ENCODE measurements around the gene GFRA4.

Gene GFRA4

GRCh38 chr20:3673221-3674070 lies 10.2 kb upstream of the GFRA4 start:
- DNase-seq, result no peak

DNA sequence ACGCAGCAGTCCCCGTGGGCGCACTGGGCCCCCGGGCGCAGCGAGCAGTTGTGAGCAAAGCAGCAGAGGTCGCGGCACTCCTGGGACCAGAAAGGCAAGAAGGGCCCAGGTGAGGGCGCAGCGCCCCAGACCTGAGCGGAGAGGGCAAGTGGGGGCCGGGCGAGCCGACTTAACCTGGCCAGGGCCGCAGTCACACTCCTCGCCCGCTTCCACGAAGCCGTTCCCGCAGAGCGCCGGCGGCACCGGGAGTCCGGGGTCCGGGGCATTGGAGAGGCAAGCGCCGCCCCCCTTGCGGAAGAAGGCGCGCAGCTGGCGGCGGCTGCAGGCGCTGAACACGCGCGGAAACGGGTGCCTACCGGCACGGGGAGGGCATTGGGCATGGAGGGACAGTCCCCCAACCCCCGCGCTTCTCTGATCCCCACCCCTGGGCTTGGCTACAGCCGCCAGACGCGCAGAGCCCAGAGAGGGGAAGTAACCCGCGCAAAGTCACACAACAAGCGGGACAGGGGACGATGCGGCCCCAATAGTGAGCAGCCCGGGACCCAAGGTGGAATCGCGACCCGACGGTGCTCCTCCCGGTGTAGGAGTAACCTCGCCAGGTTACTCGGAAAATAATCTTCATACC lies 9.5 kb upstream of the GFRA4 start:
- DNase-seq, result no peak

- DNase-seq, result no peak
Measured at GRCh38 chr20:3671986-3672546, 8.9 kb upstream of the GFRA4 start.

- no peak for DNase-seq
Measured at GRCh38 chr20:3670945-3671344, 7.7 kb upstream of the GFRA4 start.

DNA sequence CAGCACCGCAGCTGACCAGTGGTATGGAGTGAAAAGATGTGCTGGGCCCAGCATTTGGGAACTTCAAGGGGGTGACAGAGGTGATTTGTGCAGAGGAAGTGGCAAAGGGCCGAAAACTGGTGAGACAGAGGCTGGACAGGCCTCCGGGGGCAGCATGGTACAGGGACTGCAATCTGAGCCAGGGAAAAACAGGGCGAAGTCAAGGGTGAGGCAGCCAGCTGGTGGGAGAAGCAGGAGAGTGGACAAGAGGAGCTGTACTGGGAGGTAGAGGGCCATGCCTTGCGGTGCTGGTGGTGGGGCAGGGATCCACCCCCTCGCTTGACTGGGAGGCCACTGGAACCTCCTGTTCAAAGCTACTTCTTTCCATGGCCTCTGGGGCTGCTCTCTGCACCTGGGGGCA lies 7.3 kb upstream of the GFRA4 start:
- no peak for DNase-seq

DNA sequence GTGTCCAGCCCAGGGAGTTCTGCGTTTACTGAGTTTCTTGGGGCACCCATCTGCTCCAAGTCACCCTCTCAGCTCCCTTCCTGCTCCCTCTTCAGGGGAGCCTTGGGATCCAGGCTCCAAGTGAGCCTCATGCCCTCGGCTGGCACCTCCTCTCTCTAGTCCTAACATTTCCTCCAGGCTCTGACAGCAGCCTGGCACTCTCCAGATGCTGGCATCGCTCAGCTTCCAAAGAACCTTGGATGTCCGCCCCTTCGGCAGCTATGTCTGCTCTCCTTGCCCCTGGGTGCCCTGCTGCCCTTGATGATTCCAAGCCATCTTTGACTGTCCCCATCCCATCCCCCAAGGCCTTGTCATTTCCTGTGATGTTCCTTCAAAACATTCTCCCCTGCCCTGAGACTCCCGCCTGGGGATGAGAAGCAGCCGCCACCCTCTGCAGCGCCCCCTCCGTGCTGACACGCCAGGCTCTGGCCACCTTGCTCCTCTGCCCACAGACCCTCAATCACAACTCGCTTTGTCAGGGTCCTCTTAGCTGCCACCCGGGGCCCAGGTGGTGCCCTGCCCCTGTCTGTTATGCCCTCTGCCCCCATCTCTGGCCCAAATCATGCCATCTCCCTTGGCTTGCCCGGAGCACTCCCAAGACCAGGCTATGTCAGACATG lies 6.6 kb upstream of the GFRA4 start:
- no peak for DNase-seq

DNA sequence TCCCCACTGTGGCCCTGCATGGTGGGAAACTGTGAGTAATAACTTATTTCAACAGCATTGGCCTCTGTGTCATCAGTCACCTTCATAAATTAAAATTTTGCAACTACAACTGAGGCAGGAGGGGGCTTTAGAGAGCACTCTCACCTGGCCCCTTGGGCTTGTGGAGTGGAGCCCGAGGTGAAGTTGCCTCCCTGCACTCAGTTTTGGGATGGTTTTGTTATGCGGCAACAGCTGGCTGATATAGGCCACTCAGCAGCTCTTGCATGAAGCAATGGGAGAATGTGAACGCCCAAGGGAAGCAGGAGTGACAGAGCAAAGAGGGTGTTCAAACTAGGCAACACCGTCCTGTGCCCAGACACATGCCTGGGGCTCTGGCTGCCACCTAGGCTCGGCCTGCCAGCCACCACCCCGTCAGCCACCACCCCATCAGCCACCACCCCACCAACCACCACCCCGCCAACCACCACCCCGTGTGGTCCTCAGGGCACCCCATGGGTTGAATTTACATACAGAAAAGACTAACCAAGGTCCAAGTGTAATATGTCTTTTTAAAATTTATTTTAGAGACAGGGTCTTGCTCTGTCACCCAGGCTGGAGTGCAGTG lies 4.3 kb upstream of the GFRA4 start:
- DNase-seq, result no peak

- no peak for DNase-seq
Measured at GRCh38 chr20:3663858-3664257, 659 bp upstream of the GFRA4 start.

- DNase-seq, result no peak
Measured at GRCh38 chr20:3661814-3662665, 1.2 kb downstream of the GFRA4 start.

- no peak for DNase-seq
Measured at GRCh38 chr20:3661060-3661813, 2.0 kb downstream of the GFRA4 start.

- no peak for DNase-seq
Measured at GRCh38 chr20:3660262-3661059, 2.7 kb downstream of the GFRA4 start.

DNA sequence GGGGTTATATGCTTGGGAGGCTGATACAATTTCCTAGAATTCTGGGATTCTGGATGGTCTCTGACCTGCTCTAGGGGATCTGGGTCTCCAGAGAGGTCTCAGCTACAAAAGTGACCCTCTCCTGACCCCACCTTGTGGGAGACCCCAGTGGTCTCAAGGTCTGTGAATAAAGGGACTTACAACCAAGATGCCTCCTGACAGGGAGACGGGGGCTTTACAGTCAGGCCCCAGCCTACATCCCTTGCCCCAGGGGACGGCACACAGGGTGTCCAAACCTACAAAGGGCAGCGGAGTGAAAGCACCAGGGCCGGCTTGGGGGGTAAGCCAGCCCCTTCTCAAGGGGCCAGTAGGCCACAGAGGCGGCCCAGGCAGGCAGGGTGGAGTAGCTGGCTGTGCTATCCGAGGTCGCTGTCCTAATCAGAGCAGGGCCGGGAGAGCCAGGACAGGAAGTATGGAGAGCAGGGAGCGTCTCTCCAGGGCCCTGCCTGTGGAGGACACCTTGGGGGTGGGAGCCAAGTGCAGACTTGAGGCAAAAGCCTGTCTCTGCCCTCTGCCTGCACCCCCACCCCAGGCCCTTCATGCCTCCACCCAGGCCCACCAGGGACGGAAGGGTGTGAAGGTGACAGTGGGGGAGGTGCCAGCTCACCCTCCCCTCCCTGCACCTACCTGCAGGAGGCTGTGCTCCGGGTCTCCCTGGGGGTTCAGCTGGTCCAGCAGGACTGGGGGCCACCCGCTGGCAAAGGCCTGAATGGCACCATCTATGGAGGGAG lies 3.5 kb downstream of the GFRA4 start:
- no peak for DNase-seq

- DNase-seq, result no peak
Measured at GRCh38 chr20:3658716-3659491, 4.3 kb downstream of the GFRA4 start.

- no peak for DNase-seq
Measured at GRCh38 chr20:3658019-3658715, 5.0 kb downstream of the GFRA4 start.

- DNase-seq, result no peak
Measured at GRCh38 chr20:3655131-3655405, 8.1 kb downstream of the GFRA4 start.

- DNase-seq, result no peak
Measured at GRCh38 chr20:3654326-3655130, 8.7 kb downstream of the GFRA4 start.

GRCh38 chr20:3653921-3654320 lies 9.3 kb downstream of the GFRA4 start:
- no peak for DNase-seq
